ENCODE data around the gene TMOD3. TPM values are rescaled to one million over a fixed set of nuclear protein-coding genes. Genes with fewer than 3 reads are reported as not detected.

Gene TMOD3
- polyA plus RNA-seq, 2 of the 4 experiments (the other 2 are of a cell fraction) = 57.5 to 111 TPM

DNA sequence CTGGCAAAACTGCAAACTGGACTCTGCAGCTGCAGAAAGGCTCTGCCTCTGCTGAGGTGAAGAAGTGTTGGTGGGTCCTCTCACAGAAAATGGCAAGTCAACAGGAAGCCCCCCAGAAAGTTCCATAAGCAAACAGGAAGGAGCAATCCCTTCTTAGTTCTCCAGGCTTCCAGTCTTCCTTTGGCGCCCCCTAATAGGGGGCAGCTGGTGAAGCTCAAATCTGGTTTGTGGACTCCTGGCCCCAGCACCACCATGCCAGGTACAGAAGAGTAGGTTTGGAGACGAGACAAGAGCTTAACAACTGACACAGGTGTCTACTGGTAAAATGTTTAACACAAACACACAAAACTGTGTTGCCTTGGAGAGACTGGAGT, 106.6 kb downstream of the TMOD3 start:
- peak; percentile 46 to 49; a peak in 5 of 6 replicates for ATAC-seq
- POLR2A ChIA-PET = no interaction called here

DNA sequence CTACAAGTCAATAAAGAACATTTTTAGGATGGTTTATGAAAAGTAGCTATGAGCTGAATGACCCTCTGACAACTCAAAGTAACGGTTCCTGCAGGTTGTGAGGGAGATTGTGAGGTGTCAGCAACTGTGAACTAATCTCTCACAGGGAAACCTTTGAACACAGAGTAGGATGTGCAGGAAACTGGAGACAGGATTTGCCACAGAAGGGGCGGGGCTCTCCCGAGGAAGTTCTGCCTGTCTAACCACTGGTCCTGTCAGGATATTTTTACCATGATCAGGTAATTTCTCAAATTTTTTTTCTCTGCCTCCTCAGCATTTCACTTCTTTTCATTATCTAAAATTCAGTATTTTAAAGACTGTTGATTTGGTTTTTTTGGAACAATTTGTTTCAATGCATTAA, 108.8 kb downstream of the TMOD3 start:
- CTCF ChIA-PET = interaction anchor here (0.7 kb wide), 1 partner anchor 38 kb away, joined by 4 read pairs; no protein-coding TSS in a partner anchor
- Histone ChIP-seq H3K27ac (no peak overlapping the region), H3K9me3 (no peaks in the 10 kb centered on the region), H3K4me2 (no peak overlapping the region), H3K4me3 (no peak overlapping the region), H3K4me1 (no peaks in the 10 kb centered on the region)
- 78% methylated on average over 3 of the region's 3 CpGs for WGBS (ENCODE audit: missing lambda C conversion rate)
- POLR2A ChIA-PET = no interaction called here
- ATAC-seq (no peak), FAIRE-seq (no peak), DNase-seq (ENCODE audit: low read depth in 1 of 2, low spot score in 1 of 2) (no peak)
- TF ChIP-seq GATA3 (IDR thresholded peaks at IDR 0.05; ENCODE audit: borderline replicate concordance) = no peak
- TF ChIP-seq REST (IDR thresholded peaks at IDR 0.05) = no peak
- no peak for TF ChIP-seq FOSB (CRISPR knock-in tag; IDR thresholded peaks at IDR 0.05)
- no peak for TF ChIP-seq KDM1A (IDR thresholded peaks at IDR 0.05; ENCODE audit: low read depth)
- no peak for TF ChIP-seq KDM5A (IDR thresholded peaks at IDR 0.05)
- TF ChIP-seq JUNB (IDR thresholded peaks at IDR 0.05) = no peak
- no peak for TF ChIP-seq MYC (IDR thresholded peaks at IDR 0.05; ENCODE audit: borderline replicate concordance, low read length)
- TF ChIP-seq ESRRA (IDR thresholded peaks at IDR 0.05; ENCODE audit: borderline replicate concordance, low read length) = no peak
- no peak for TF ChIP-seq POLR2A (IDR thresholded peaks at IDR 0.05; ENCODE audit: low read length)
- TF ChIP-seq CHD2 (IDR thresholded peaks at IDR 0.05; ENCODE audit: low read length, partially characterized antibody) = no peak
- TF ChIP-seq RARB (CRISPR knock-in tag; IDR thresholded peaks at IDR 0.05) = no peak
- TF ChIP-seq, protein P1, sequence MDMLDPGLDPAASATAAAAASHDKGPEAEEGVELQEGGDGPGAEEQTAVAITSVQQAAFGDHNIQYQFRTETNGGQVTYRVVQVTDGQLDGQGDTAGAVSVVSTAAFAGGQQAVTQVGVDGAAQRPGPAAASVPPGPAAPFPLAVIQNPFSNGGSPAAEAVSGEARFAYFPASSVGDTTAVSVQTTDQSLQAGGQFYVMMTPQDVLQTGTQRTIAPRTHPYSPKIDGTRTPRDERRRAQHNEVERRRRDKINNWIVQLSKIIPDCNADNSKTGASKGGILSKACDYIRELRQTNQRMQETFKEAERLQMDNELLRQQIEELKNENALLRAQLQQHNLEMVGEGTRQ (IDR thresholded peaks at IDR 0.05) = no peak
- TF ChIP-seq RAD21 (conservative IDR thresholded peaks at IDR 0.05 in 1 of 2, IDR thresholded peaks at IDR 0.05 in 1 of 2) = no peak

More for the DNA sequence above, 106.6 kb downstream of the TMOD3 start:
- H3K4me3 ChIP-seq = no peak overlapping the region
- no peak overlapping the region for H3K4me2 ChIP-seq
- no peak overlapping the region for H3K27ac ChIP-seq
- H3K9me3 ChIP-seq = no peaks in the 10 kb centered on the region
- TF ChIP-seq PHF8 (IDR thresholded peaks at IDR 0.05; ENCODE audit: borderline replicate concordance, low read depth) (no peak), SMC3 (IDR thresholded peaks at IDR 0.05) (0 out of 3 replicates have a peak, but pooled peaks have one; percentile 9), MAX (IDR thresholded peaks at IDR 0.05) (no peak), CHD2 (IDR thresholded peaks at IDR 0.05; ENCODE audit: low read length, partially characterized antibody) (no peak), BHLHE40 (IDR thresholded peaks at IDR 0.05; ENCODE audit: low read depth, low read length) (no peak), NPAS2 (CRISPR knock-in tag; IDR thresholded peaks at IDR 0.05; ENCODE audit: borderline replicate concordance) (no peak), EHMT2 (IDR thresholded peaks at IDR 0.05; ENCODE audit: low read depth) (no peak), ZC3H11A (IDR thresholded peaks at IDR 0.05) (no peak)
- TF ChIP-seq, protein P2, sequence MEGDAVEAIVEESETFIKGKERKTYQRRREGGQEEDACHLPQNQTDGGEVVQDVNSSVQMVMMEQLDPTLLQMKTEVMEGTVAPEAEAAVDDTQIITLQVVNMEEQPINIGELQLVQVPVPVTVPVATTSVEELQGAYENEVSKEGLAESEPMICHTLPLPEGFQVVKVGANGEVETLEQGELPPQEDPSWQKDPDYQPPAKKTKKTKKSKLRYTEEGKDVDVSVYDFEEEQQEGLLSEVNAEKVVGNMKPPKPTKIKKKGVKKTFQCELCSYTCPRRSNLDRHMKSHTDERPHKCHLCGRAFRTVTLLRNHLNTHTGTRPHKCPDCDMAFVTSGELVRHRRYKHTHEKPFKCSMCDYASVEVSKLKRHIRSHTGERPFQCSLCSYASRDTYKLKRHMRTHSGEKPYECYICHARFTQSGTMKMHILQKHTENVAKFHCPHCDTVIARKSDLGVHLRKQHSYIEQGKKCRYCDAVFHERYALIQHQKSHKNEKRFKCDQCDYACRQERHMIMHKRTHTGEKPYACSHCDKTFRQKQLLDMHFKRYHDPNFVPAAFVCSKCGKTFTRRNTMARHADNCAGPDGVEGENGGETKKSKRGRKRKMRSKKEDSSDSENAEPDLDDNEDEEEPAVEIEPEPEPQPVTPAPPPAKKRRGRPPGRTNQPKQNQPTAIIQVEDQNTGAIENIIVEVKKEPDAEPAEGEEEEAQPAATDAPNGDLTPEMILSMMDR (IDR thresholded peaks at IDR 0.05) = peak; percentile 20; the same call in 1 of the 3 replicates
- H3K4me1 ChIP-seq = peaks cover 5% of the 10 kb centered on the region; the same call in 2 of the 3 replicates
- FAIRE-seq (no peak), DNase-seq (ENCODE audit: low read depth in 1 of 2, low spot score in 1 of 2) (peak in 1 of 2 experiments; percentile 34)
- CTCF ChIA-PET = interaction anchor here (0.5 to 2.9 kb wide), 10 partner anchors 8 to 291 kb away, joined by 3 to 13 read pairs (median 3); no protein-coding TSS in a partner anchor
- 80% methylated on average over 2 of the region's 2 CpGs for WGBS (ENCODE audit: missing lambda C conversion rate)
